ENCODE results near the gene SUOX.
"Not testable (repeated sequence)": the region's sequence is repeated elsewhere in the genome, so short reads cannot be mapped to it uniquely, and the experiment has no call there.

SUOX gene

GRCh38 chr12:55983232-55983842 is 13.7 kb upstream of the SUOX start:
- DNase-seq (ENCODE audit: low spot score): no peak

- DNase-seq (ENCODE audit: low spot score): no peak
Measured at GRCh38 chr12:55984861-55985260, 12.2 kb upstream of the SUOX start.

GRCh38 chr12:55985341-55985740 is 11.7 kb upstream of the SUOX start:
- DNase-seq (ENCODE audit: low spot score): no peak

GRCh38 chr12:55985976-55986375 is 11.1 kb upstream of the SUOX start:
- DNase-seq (ENCODE audit: low spot score): not testable (repeated sequence)

GRCh38 chr12:55991110-55991509 is 6.0 kb upstream of the SUOX start:
- DNase-seq (ENCODE audit: low spot score): no peak

- no peak for DNase-seq (ENCODE audit: low spot score)
Measured at GRCh38 chr12:55993230-55993853, 3.7 kb upstream of the SUOX start.

- DNase-seq (ENCODE audit: low spot score): no peak
Measured at GRCh38 chr12:55995366-55995765, 1.7 kb upstream of the SUOX start.

- DNase-seq (ENCODE audit: low spot score): peak; percentile 86
Measured at GRCh38 chr12:55996201-55996714, 818 bp upstream of the SUOX start.

- DNase-seq (ENCODE audit: low spot score): no peak
Measured at GRCh38 chr12:55997535-55997859, 421 bp downstream of the SUOX start.

- not testable (repeated sequence) for DNase-seq (ENCODE audit: low spot score)
Measured at GRCh38 chr12:55999522-55999921, 2.4 kb downstream of the SUOX start.

GRCh38 chr12:55999999-56000540 is 3.0 kb downstream of the SUOX start:
- not testable (repeated sequence) for DNase-seq (ENCODE audit: low spot score)

- no peak for DNase-seq (ENCODE audit: low spot score)
Measured at GRCh38 chr12:56001487-56002100, 4.5 kb downstream of the SUOX start.

GRCh38 chr12:56003376-56003775 is 6.3 kb downstream of the SUOX start:
- not testable (repeated sequence) for DNase-seq (ENCODE audit: low spot score)

GRCh38 chr12:56004211-56004610 is 7.1 kb downstream of the SUOX start:
- DNase-seq (ENCODE audit: low spot score): no peak

GRCh38 chr12:56007564-56008559 is 10.8 kb downstream of the SUOX start:
- DNase-seq (ENCODE audit: low spot score): peak; percentile 50

GRCh38 chr12:56010111-56010570 is 13.1 kb downstream of the SUOX start:
- DNase-seq (ENCODE audit: low spot score): no peak

GRCh38 chr12:56011509-56012090 is 14.5 kb downstream of the SUOX start:
- no peak for DNase-seq (ENCODE audit: low spot score)

- DNase-seq (ENCODE audit: low spot score): no peak
Measured at GRCh38 chr12:56013482-56013881, 16.4 kb downstream of the SUOX start.

GRCh38 chr12:56014205-56014604 is 17.1 kb downstream of the SUOX start:
- DNase-seq (ENCODE audit: low spot score): no peak

GRCh38 chr12:56017181-56017580 is 20.1 kb downstream of the SUOX start:
- no peak for DNase-seq (ENCODE audit: low spot score)

- DNase-seq (ENCODE audit: low spot score): no peak
Measured at GRCh38 chr12:56018356-56018755, 21.3 kb downstream of the SUOX start.

All from hematopoietic multipotent progenitor cell treated with erythropoietin and hydrocortisone succinate and interleukin-3 and kit ligand, for 17 days (in vitro differentiated cells).